Tibial artery (tissue), 4 donors: Measurements from ENCODE around the gene KMT2C.

Experiments
- DNase-seq, 2 donors: peaks; one replicate each; pipeline ENCODE4 v3.0.0-alpha.2; 2019
- H3K27ac ChIP-seq, 2 donors: fragments of 200-600 bp; sonication (generic) in 1 of 2; 1 replicate in 1 of 2; 2 replicates in 1 of 2; pipeline ENCODE4 v1.5.1; 2018 to 2019; ENCODE audit warnings: mild to moderate bottlenecking in 1 of 2
- H3K27me3 ChIP-seq, 2 donors: fragments of 200-600 bp; sonication (generic) in 1 of 2; one replicate each; pipeline versions ENCODE4 v1.5.1 to v1.6.0; 2016 to 2019
- H3K36me3 ChIP-seq, 3 donors: fragments of 200-600 bp; sonication (generic) in 2 of 3; one replicate each; pipeline ENCODE4 v1.5.1; 2016 to 2019; ENCODE audit warnings: mild to moderate bottlenecking in 2 of 3
- H3K4me1 ChIP-seq, 4 donors: fragments of 200-600 bp; sonication (generic) in 2 of 4; 1 replicate in 3 of 4; 2 replicates in 1 of 4; pipeline ENCODE4 v1.5.1; 2016 to 2019
- H3K4me3 ChIP-seq, 2 donors: fragments of 200-600 bp; sonication (generic) in 1 of 2; 1 replicate in 1 of 2; 2 replicates in 1 of 2; pipeline ENCODE4 v1.5.1; 2018 to 2019; ENCODE audit warnings: mild to moderate bottlenecking in 2 of 2
- H3K9me3 ChIP-seq, 3 donors: fragments of 200-600 bp; sonication (generic) in 1 of 3; one replicate each; pipeline ENCODE4 v1.5.1; 2016 to 2019
- intact Hi-C: fragments of 100-400 bp; cut with DNase I; formaldehyde crosslinking; loops from one replicate; pipeline ENCODE4 v1.15.0; 2023; ENCODE audit warnings: low total_unique reads
- TF ChIP-seq, protein P1 (sequence below), 2 experiments: fragments of 200-600 bp in 1 of 2; fragments of 450-650 bp in 1 of 2; IDR thresholded peaks; one replicate each; pipeline ENCODE4 v1.5.1; 2017 to 2019; ENCODE audit warnings: antibody characterized with exemption in 2 of 2, mild to moderate bottlenecking in 1 of 2, moderate library complexity in 1 of 2

The KMT2C gene

GRCh38 chr7:152152267-152152666 lies 283.5 kb downstream of the KMT2C start:
- DNase-seq = no peak
- TF ChIP-seq, protein P1, sequence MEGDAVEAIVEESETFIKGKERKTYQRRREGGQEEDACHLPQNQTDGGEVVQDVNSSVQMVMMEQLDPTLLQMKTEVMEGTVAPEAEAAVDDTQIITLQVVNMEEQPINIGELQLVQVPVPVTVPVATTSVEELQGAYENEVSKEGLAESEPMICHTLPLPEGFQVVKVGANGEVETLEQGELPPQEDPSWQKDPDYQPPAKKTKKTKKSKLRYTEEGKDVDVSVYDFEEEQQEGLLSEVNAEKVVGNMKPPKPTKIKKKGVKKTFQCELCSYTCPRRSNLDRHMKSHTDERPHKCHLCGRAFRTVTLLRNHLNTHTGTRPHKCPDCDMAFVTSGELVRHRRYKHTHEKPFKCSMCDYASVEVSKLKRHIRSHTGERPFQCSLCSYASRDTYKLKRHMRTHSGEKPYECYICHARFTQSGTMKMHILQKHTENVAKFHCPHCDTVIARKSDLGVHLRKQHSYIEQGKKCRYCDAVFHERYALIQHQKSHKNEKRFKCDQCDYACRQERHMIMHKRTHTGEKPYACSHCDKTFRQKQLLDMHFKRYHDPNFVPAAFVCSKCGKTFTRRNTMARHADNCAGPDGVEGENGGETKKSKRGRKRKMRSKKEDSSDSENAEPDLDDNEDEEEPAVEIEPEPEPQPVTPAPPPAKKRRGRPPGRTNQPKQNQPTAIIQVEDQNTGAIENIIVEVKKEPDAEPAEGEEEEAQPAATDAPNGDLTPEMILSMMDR (IDR thresholded peaks at IDR 0.05) = no peak
- Histone ChIP-seq H3K27ac (no peak overlapping the region), H3K36me3 (peaks cover 89 to 99% (median 98%) of the 10 kb centered on the region in 3 donors), H3K4me3 (no peak overlapping the region), H3K4me1 (no peaks in the 10 kb centered on the region), H3K9me3 (no peaks in the 10 kb centered on the region), H3K27me3 (no peaks in the 10 kb centered on the region)
- intact Hi-C loops = no loop called here

DNA sequence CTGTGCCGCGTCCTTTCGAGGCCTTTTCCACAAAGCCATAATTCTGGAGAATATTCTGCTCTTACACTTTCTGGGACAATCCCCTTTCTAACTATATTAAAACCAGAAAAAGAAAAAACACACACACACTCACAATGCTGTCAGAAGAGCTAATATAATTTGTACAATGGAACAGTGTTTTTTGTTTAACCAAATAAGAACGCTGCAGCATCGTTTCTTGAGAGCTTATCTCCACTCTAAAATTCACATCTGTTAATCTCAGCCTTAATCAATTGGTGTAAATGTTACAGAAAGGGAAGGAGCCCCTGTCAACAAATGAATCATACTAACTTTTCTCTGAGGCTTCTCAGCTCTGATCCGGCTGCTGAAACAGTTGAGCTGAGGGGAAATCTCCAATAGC lies 286.4 kb downstream of the KMT2C start:
- intact Hi-C loops = no loop called here
- Histone ChIP-seq H3K9me3 (no peaks in the 10 kb centered on the region), H3K4me3 (no peak overlapping the region), H3K36me3 (peaks cover 70 to 97% (median 91%) of the 10 kb centered on the region in 3 donors), H3K27me3 (no peaks in the 10 kb centered on the region), H3K4me1 (peaks cover 0 to 12% (median 6%) of the 10 kb centered on the region in 4 donors), H3K27ac (no peak overlapping the region)
- no peak for DNase-seq
- TF ChIP-seq, protein P1 (IDR thresholded peaks at IDR 0.05) = no peak

- H3K4me3 ChIP-seq = no peak overlapping the region
- DNase-seq = no peak
- intact Hi-C loops = no loop called here
- peaks cover 0 to 12% (median 6%) of the 10 kb centered on the region in 4 donors for H3K4me1 ChIP-seq
- H3K36me3 ChIP-seq = peaks cover 63 to 97% (median 91%) of the 10 kb centered on the region in 3 donors
- no peak overlapping the region for H3K27ac ChIP-seq
- TF ChIP-seq, protein P1 (IDR thresholded peaks at IDR 0.05) = no peak
- H3K9me3 ChIP-seq = no peaks in the 10 kb centered on the region
- no peaks in the 10 kb centered on the region for H3K27me3 ChIP-seq
Observed at GRCh38 chr7:152148706-152149105, 287.1 kb downstream of the KMT2C start.

- H3K9me3 ChIP-seq = no peaks in the 10 kb centered on the region
- DNase-seq = no peak
Observed at GRCh38 chr7:152145853-152146466, 289.8 kb downstream of the KMT2C start.

DNA sequence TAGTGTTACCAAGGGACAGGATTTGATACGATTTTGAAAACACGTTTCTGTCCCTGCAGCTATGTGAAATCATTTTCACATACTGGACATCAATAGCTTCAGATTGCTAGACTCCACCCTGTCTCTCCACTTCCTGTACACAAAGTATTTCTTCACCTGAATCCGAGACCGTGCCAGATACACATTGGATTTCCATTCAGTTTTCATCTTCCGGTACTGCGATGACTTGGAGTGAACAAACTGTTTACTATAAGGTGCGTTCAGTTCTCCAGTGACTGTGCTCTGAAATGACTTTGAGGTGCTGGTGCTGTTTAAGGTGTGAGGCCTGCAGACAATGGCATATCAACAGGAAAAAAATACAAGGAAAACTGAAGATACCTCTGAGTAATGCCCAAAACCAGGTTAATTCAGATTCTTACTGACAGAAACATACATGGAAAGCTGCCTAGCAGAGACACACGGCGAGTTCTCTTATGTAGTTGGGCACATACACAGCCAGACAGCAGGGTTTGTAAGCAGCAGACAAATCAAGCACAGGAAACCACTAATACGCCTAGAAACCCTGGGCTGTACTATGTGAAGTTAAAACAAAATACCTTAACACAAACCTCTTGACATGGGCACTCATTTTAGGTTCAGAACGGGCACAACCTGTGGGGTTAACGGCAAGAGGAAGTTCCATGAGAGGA lies 291.1 kb downstream of the KMT2C start:
- intact Hi-C loops = no loop called here
- H3K36me3 ChIP-seq = peaks cover 42 to 97% (median 78%) of the 10 kb centered on the region in 3 donors
- TF ChIP-seq, protein P1 (IDR thresholded peaks at IDR 0.05) = no peak
- H3K27me3 ChIP-seq = no peaks in the 10 kb centered on the region
- DNase-seq = no peak
- H3K9me3 ChIP-seq = no peaks in the 10 kb centered on the region
- peaks cover 0 to 12% (median 6%) of the 10 kb centered on the region in 4 donors for H3K4me1 ChIP-seq
- no peak overlapping the region for H3K27ac ChIP-seq
- no peak overlapping the region for H3K4me3 ChIP-seq

More at GRCh38 chr7:152145853-152146466, 289.8 kb downstream of the KMT2C start:
- TF ChIP-seq, protein P1 (IDR thresholded peaks at IDR 0.05) = peak; percentile 35 to 49
- intact Hi-C loops = no loop called here
- Histone ChIP-seq H3K4me3 (no peak overlapping the region), H3K27ac (peak overlapping the region in 1 of 2 donors; percentile 26), H3K27me3 (no peaks in the 10 kb centered on the region), H3K4me1 (peaks cover 0 to 12% (median 6%) of the 10 kb centered on the region in 4 donors), H3K36me3 (peaks cover 44 to 97% (median 79%) of the 10 kb centered on the region in 3 donors)
